Panc1 (cell line): ENCODE data around the gene USP6NL. TPM values are rescaled to one million over a fixed set of nuclear protein-coding genes. Genes with fewer than 3 reads are reported as not detected.

Experiments
- ATAC-seq: fragments of 200-7000 bp; cut with Tn5 transposase; 2 replicates; pipeline ENCODE4 v1.9.1; 2020; ENCODE audit warnings: mild to moderate bottlenecking, moderate library complexity
- BruUV-seq: library from RNA; stranded (reverse); fragments of 400-500 nt; replicated peaks from 2 replicates; lab custom pipeline; 2021; lab: Mats Ljungman, UMichigan
- CTCF ChIA-PET: fragments of 300-600 bp; sonication (Branson Sonifier 250); formaldehyde crosslinking; loops from one replicate; lab custom pipeline; 2022; ENCODE audit warnings: antibody characterized with exemption; lab: Charles Lee
- POLR2A ChIA-PET: fragments of 300-600 bp; sonication (Branson Sonifier 250); formaldehyde crosslinking; loops from one replicate; lab custom pipeline; 2022; ENCODE audit warnings: antibody characterized with exemption; lab: Charles Lee
- DNase-seq: peaks from one replicate; pipeline ENCODE4 v3.0.0-alpha.2; 2010; ENCODE audit warnings: low read depth, low spot score
- H3K27ac ChIP-seq: 2 replicates; pipeline ENCODE4 v1.5.1; 2011; ENCODE audit warnings: mild to moderate bottlenecking, low read length, inconsistent platforms
- H3K27me3 ChIP-seq: fragments of 200-500 bp; sonication (Bioruptor generic); 2 replicates; pipeline ENCODE4 v1.6.0; 2014; ENCODE audit warnings: low read length, inconsistent platforms; ENCODE audit not compliant: control insufficient read depth, insufficient read depth
- H3K36me3 ChIP-seq: fragments of 200-500 bp; sonication (Bioruptor generic); 2 replicates; pipeline ENCODE4 v1.5.1; 2014; ENCODE audit warnings: inconsistent platforms, mild to moderate bottlenecking, low read length, moderate library complexity; ENCODE audit not compliant: control insufficient read depth, insufficient read depth
- H3K4me1 ChIP-seq: 2 replicates; pipeline ENCODE4 v1.5.1; 2011; ENCODE audit warnings: inconsistent platforms, mild to moderate bottlenecking, low read length, moderate library complexity; ENCODE audit not compliant: control insufficient read depth, insufficient read depth
- H3K4me3 ChIP-seq, 2 experiments: 2 replicates each; pipeline ENCODE4 v1.5.1; 2011 to 2012; ENCODE audit warnings: low read depth in 2 of 2, low read length in 2 of 2, mild to moderate bottlenecking in 2 of 2, inconsistent platforms in 1 of 2, moderate library complexity in 1 of 2
- H3K9me3 ChIP-seq: fragments of 200-500 bp; sonication (Bioruptor generic); 2 replicates; pipeline ENCODE4 v1.5.1; 2014; ENCODE audit warnings: low read depth, mild to moderate bottlenecking, inconsistent platforms, low read length, moderate library complexity; ENCODE audit not compliant: control insufficient read depth, insufficient read depth
- CTCF ChIP-seq: fragments of 450-650 bp; IDR thresholded peaks from 2 replicates; pipeline ENCODE4 v1.5.1; 2017; ENCODE audit warnings: mild to moderate bottlenecking
- POLR2AphosphoS5 ChIP-seq: IDR thresholded peaks from 2 replicates; pipeline ENCODE4 v1.6.1; 2012; ENCODE audit warnings: mild to moderate bottlenecking, low read depth, low read length, moderate library complexity
- REST ChIP-seq, 2 experiments: IDR thresholded peaks; 2 replicates each; pipeline ENCODE4 v1.6.1; 2011 to 2012; ENCODE audit warnings: low read depth in 2 of 2, control low read depth in 1 of 2, low read length in 1 of 2, mild to moderate bottlenecking in 1 of 2, moderate library complexity in 1 of 2; ENCODE audit not compliant: insufficient read depth in 1 of 2
- SIN3A ChIP-seq: IDR thresholded peaks from 2 replicates; pipeline ENCODE4 v1.6.1; 2012; ENCODE audit warnings: low read depth, mild to moderate bottlenecking, low read length, moderate library complexity, borderline replicate concordance; ENCODE audit not compliant: insufficient read depth
- TCF7L2 ChIP-seq: IDR thresholded peaks from 2 replicates; pipeline ENCODE4 v1.6.1; 2011; ENCODE audit warnings: mild to moderate bottlenecking, low read depth, low read length, inconsistent platforms
- in situ Hi-C: cut with HindIII; loops from 2 replicates; pipeline ENCODE4 v1.10.0; 2016; ENCODE audit warnings: low sequenced_read_pairs, low pct_unique_long_range_greater_than_20kb
- intact Hi-C: fragments of 100-400 bp; cut with micrococcal nuclease; formaldehyde crosslinking; loops from one replicate; pipeline ENCODE4 v1.10.0; 2022; ENCODE audit not compliant: unreplicated experiment
- total RNA-seq: library from RNA; stranded (reverse); gene quantifications from one replicate; pipeline ENCODE4 v1.2.1, GENCODE V29; 2021; ENCODE audit not compliant: unreplicated experiment

USP6NL gene
- total RNA-seq, 1 experiment from 2014 or later, result 13.9 TPM

- intact Hi-C loops (no loop called here), in situ Hi-C loops (no loop called here)
- H3K4me3 ChIP-seq, result no peak overlapping the region
- no peaks in the 10 kb centered on the region for H3K27me3 ChIP-seq
- ChIA-PET POLR2A (no interaction called here), CTCF (no interaction called here)
- H3K27ac ChIP-seq, result no peak overlapping the region
- H3K36me3 ChIP-seq, result no peaks in the 10 kb centered on the region
- no peak for ATAC-seq
- no peak for DNase-seq
- H3K4me1 ChIP-seq, result no peaks in the 10 kb centered on the region
- TF ChIP-seq REST (IDR thresholded peaks at IDR 0.05; ENCODE audit: insufficient read depth in 1 of 2, low read depth in 2 of 2, low read length in 1 of 2), result no peak
- TF ChIP-seq CTCF, result no peak
- no peak for TF ChIP-seq POLR2AphosphoS5
- no peak for TF ChIP-seq TCF7L2
- no peak for TF ChIP-seq SIN3A
- H3K9me3 ChIP-seq, result no peaks in the 10 kb centered on the region
- no TSS peak for BruUV-seq
Measured at GRCh38 chr10:11638055-11638698, 26.7 kb upstream of the USP6NL start.

GRCh38 chr10:11636697-11637303, 25.4 kb upstream of the USP6NL start:
- intact Hi-C loops (no loop called here), in situ Hi-C loops (no loop called here)
- ChIA-PET CTCF (no interaction called here), POLR2A (no interaction called here)
- BruUV-seq, result no TSS peak
- H3K27ac ChIP-seq, result no peak overlapping the region
- DNase-seq (no peak), ATAC-seq (no peak)
- H3K36me3 ChIP-seq, result no peaks in the 10 kb centered on the region
- no peak overlapping the region for H3K4me3 ChIP-seq
- no peaks in the 10 kb centered on the region for H3K4me1 ChIP-seq
- no peaks in the 10 kb centered on the region for H3K27me3 ChIP-seq
- no peaks in the 10 kb centered on the region for H3K9me3 ChIP-seq
- TF ChIP-seq POLR2AphosphoS5 (no peak), SIN3A (no peak), CTCF (no peak), TCF7L2 (no peak), REST (IDR thresholded peaks at IDR 0.05; ENCODE audit: insufficient read depth in 1 of 2, low read depth in 2 of 2, low read length in 1 of 2) (no peak)
